IMR-90 (cell line): Measurements from ENCODE around the gene XIAP. TPM values are rescaled to one million over a fixed set of nuclear protein-coding genes. Genes with fewer than 3 reads are reported as not detected.
"Not testable (repeated sequence)": the region's sequence is repeated elsewhere in the genome, so short reads cannot be mapped to it uniquely, and the experiment has no call there.

Experiments used
- ATAC-seq: fragments of 200-7000 bp; cut with Tn5 transposase; 2 replicates; pipeline ENCODE4 v1.9.1; 2020; ENCODE audit warnings: low read depth, mild to moderate bottlenecking, moderate library complexity
- BruUV-seq: library from RNA; stranded (reverse); fragments of 400-500 nt; replicated peaks from 2 replicates; lab custom pipeline; 2021; lab: Mats Ljungman, UMichigan
- CTCF ChIA-PET: fragments of 300-600 bp; formaldehyde crosslinking; extraction: SDS; loops from one replicate; lab custom pipeline; 2021; ENCODE audit warnings: antibody characterized with exemption; lab: Yijun Ruan, JAX
- POLR2A ChIA-PET: fragments of 300-600 bp; sonication (Branson Sonifier 250); formaldehyde crosslinking; loops from one replicate; lab custom pipeline; 2022; ENCODE audit warnings: antibody characterized with exemption; ENCODE audit not compliant: unreplicated experiment; lab: Charles Lee
- DNase-seq: peaks from one replicate; pipeline ENCODE4 v3.0.0; 2013
- H2AFZ ChIP-seq: replicated peaks from 2 replicates; pipeline ENCODE3; 2013; ENCODE audit warnings: low read length, mild to moderate bottlenecking; ENCODE audit not compliant: poor library complexity
- H2AK5ac ChIP-seq: 2 replicates; pipeline ENCODE4 v1.6.1; 2013; ENCODE audit warnings: low read depth, low read length, inconsistent platforms
- H2AK9ac ChIP-seq: replicated peaks from 2 replicates; pipeline ENCODE3; 2013; ENCODE audit warnings: mild to moderate bottlenecking, low read depth, low read length, moderate library complexity; ENCODE audit not compliant: poor library complexity
- H2BK120ac ChIP-seq: 2 replicates; pipeline ENCODE4 v1.6.1; 2013; ENCODE audit warnings: low read depth, low read length, inconsistent platforms
- H2BK15ac ChIP-seq: 3 replicates; pipeline ENCODE4 v1.6.1; 2013; ENCODE audit warnings: low read depth, low read length, inconsistent platforms
- H2BK20ac ChIP-seq: 2 replicates; pipeline ENCODE4 v1.6.1; 2013; ENCODE audit warnings: low read depth, mild to moderate bottlenecking, inconsistent platforms, low read length, moderate library complexity
- H2BK5ac ChIP-seq: 2 replicates; pipeline ENCODE4 v1.6.1; 2013; ENCODE audit warnings: mild to moderate bottlenecking, low read depth, low read length, inconsistent platforms; ENCODE audit not compliant: poor library complexity, severe bottlenecking
- H3K14ac ChIP-seq: replicated peaks from 2 replicates; pipeline ENCODE4 v1.6.1; 2013; ENCODE audit warnings: low read depth, low read length, inconsistent platforms
- H3K18ac ChIP-seq: 2 replicates; pipeline ENCODE4 v1.6.1; 2013; ENCODE audit warnings: low read depth, low read length, control low read depth
- H3K23ac ChIP-seq: 2 replicates; pipeline ENCODE4 v1.6.1; 2013; ENCODE audit warnings: low read depth, low read length, inconsistent platforms
- H3K27ac ChIP-seq: 2 replicates; pipeline ENCODE4 v1.5.1; 2013; ENCODE audit warnings: mild to moderate bottlenecking, control low read depth, low read length; ENCODE audit not compliant: insufficient read depth
- H3K27me3 ChIP-seq: 2 replicates; pipeline ENCODE4 v1.6.1; 2013; ENCODE audit warnings: low read length; ENCODE audit not compliant: control insufficient read depth, insufficient read depth
- H3K36me3 ChIP-seq: 2 replicates; pipeline ENCODE4 v1.6.1; 2013; ENCODE audit warnings: low read length, mixed read lengths; ENCODE audit not compliant: control insufficient read depth, insufficient read depth
- H3K4ac ChIP-seq: 2 replicates; pipeline ENCODE4 v1.6.1; 2013; ENCODE audit warnings: low read depth, low read length, inconsistent platforms
- H3K4me1 ChIP-seq: 2 replicates; pipeline ENCODE4 v1.6.1; 2013; ENCODE audit warnings: low read length, mixed read lengths; ENCODE audit not compliant: control insufficient read depth, insufficient read depth
- H3K4me2 ChIP-seq: 2 replicates; pipeline ENCODE4 v1.6.1; 2013; ENCODE audit warnings: low read depth, mild to moderate bottlenecking, control low read depth, low read length, moderate library complexity
- H3K4me3 ChIP-seq: 2 replicates; pipeline ENCODE4 v1.5.1; 2013; ENCODE audit warnings: low read depth, mild to moderate bottlenecking, control low read depth, low read length, moderate library complexity; ENCODE audit not compliant: insufficient read depth
- H3K56ac ChIP-seq: 2 replicates; pipeline ENCODE4 v1.6.1; 2013; ENCODE audit warnings: low read length, inconsistent platforms; ENCODE audit not compliant: insufficient read depth; ENCODE audit errors: extremely low read depth
- H3K79me1 ChIP-seq, 2 experiments: 2 replicates each; pipeline ENCODE4 v1.6.1; 2013; ENCODE audit warnings: low read length in 2 of 2, inconsistent platforms in 1 of 2, low read depth in 1 of 2
- H3K9ac ChIP-seq: 2 replicates; pipeline ENCODE4 v1.6.1; 2013; ENCODE audit warnings: low read depth, low read length, control low read depth
- H3K9me1 ChIP-seq: 2 replicates; pipeline ENCODE4 v1.6.1; 2013; ENCODE audit warnings: low read length, inconsistent platforms; ENCODE audit not compliant: insufficient read depth
- H3K9me3 ChIP-seq: 2 replicates; pipeline ENCODE4 v1.6.1; 2013; ENCODE audit warnings: low read length; ENCODE audit not compliant: control insufficient read depth, insufficient read depth
- H4K20me1 ChIP-seq: 2 replicates; pipeline ENCODE4 v1.6.1; 2013; ENCODE audit warnings: low read length, inconsistent platforms; ENCODE audit not compliant: insufficient read depth
- H4K5ac ChIP-seq: 2 replicates; pipeline ENCODE4 v1.6.1; 2013; ENCODE audit warnings: mild to moderate bottlenecking, low read depth, low read length, control low read depth
- H4K8ac ChIP-seq, 2 experiments: 2 replicates each; pipeline ENCODE4 v1.6.1; 2013; ENCODE audit warnings: low read depth in 2 of 2, low read length in 2 of 2, control low read depth in 1 of 2, inconsistent platforms in 1 of 2
- H4K91ac ChIP-seq: 2 replicates; pipeline ENCODE4 v1.6.1; 2013; ENCODE audit warnings: low read depth, low read length, inconsistent platforms; ENCODE audit not compliant: insufficient read depth
- FOS ChIP-seq: fragments of 150-350 bp; IDR thresholded peaks from 2 replicates; pipeline ENCODE4 v1.6.1; 2016; ENCODE audit warnings: low read depth, low read length
- WGBS, 2 experiments: methylation state at CpG; one replicate each; pipeline versions ENCODE4 v1.1.5 to v1.1.7; 2013; ENCODE audit warnings: missing lambda C conversion rate in 2 of 2; ENCODE audit not compliant: insufficient read length in 1 of 2; ENCODE audit errors: extremely low coverage in 2 of 2; 5-methylcytosine and 5-hydroxymethylcytosine counted together
- dilution Hi-C: fragments of 300-500 bp; cut with HindIII; formaldehyde crosslinking; loops from one replicate; pipeline ENCODE4 v1.14.3; 2018; ENCODE audit warnings: low sequenced_read_pairs; ENCODE audit not compliant: unreplicated experiment
- in situ Hi-C: fragments of 300-500 bp; cut with MboI; formaldehyde crosslinking; loops from 3 replicates; pipeline ENCODE4 v1.14.3; 2019; ENCODE audit warnings: low sequenced_read_pairs, inconsistent platforms, mixed read lengths
- intact Hi-C: fragments of 100-400 bp; cut with micrococcal nuclease; formaldehyde crosslinking; loops from 2 replicates; pipeline ENCODE4 v1.10.0; 2022
- polyA plus RNA-seq, 3 experiments: library from polyadenylated mRNA; depleted of rRNA; stranded (reverse); fragments of >200 nt; gene quantifications; 2 replicates each; pipeline ENCODE4 v1.2.3, GENCODE V29; 2012; ENCODE audit warnings: low replicate concordance in 1 of 3
- total RNA-seq: library from RNA; depleted of rRNA; stranded (reverse); fragments of >200 nt; gene quantifications from 2 replicates; pipeline ENCODE4 v1.2.3, GENCODE V29; 2012

XIAP gene
- total and polyA plus RNA-seq, 2 of the 4 experiments (the other 2 are of a cell fraction), result 8.1 to 17.4 TPM

GRCh38 chrX:123927845-123928244, 68.0 kb downstream of the XIAP start:
- POLR2A ChIA-PET, result no interaction called here
- no peak overlapping the region for H3K14ac ChIP-seq
- intact Hi-C loops, result no loop called here

GRCh38 chrX:123932055-123932454, 72.2 kb downstream of the XIAP start:
- H3K4me1 ChIP-seq, H3K4me3 ChIP-seq, H2AK9ac ChIP-seq, H4K91ac ChIP-seq, H3K4ac ChIP-seq, H3K27me3 ChIP-seq, H3K9ac ChIP-seq, H3K9me1 ChIP-seq, H4K20me1 ChIP-seq, H2BK20ac ChIP-seq, BruUV-seq, H2BK120ac ChIP-seq, ATAC-seq, dilution Hi-C loops, H4K8ac ChIP-seq, H4K5ac ChIP-seq, H3K56ac ChIP-seq, H3K4me2 ChIP-seq, H3K9me3 ChIP-seq, DNase-seq, H2AFZ ChIP-seq, H3K27ac ChIP-seq, in situ Hi-C loops, H2BK15ac ChIP-seq, intact Hi-C loops, H2BK5ac ChIP-seq, H3K36me3 ChIP-seq, H2AK5ac ChIP-seq, H3K18ac ChIP-seq, H3K79me1 ChIP-seq, H3K23ac ChIP-seq, CTCF ChIA-PET, H3K14ac ChIP-seq, POLR2A ChIA-PET: not testable (repeated sequence)
- WGBS, 2 experiments, result no CpG with 5 or more reads among the region's 2 CpGs

More at GRCh38 chrX:123927845-123928244, 68.0 kb downstream of the XIAP start:
- DNase-seq, result no peak
- H3K56ac ChIP-seq, result no peak overlapping the region
- no CpG with 5 or more reads among the region's 2 CpGs for WGBS, 2 experiments
- no peaks in the 10 kb centered on the region for H3K4me1 ChIP-seq
- H2AK9ac ChIP-seq, result no peak overlapping the region
- TF ChIP-seq FOS, result no peak
- H2AK5ac ChIP-seq, result no peak overlapping the region
- H3K23ac ChIP-seq, result no peak overlapping the region
- no peak for ATAC-seq
- in situ Hi-C loops (no loop called here), dilution Hi-C loops (no loop called here)
- H3K4me3 ChIP-seq, result no peak overlapping the region
- CTCF ChIA-PET, result no interaction called here
- BruUV-seq, result no TSS peak
- no peaks in the 10 kb centered on the region for H3K36me3 ChIP-seq
- no peaks in the 10 kb centered on the region for H3K9me1 ChIP-seq
- no peaks in the 10 kb centered on the region for H3K79me1 ChIP-seq
- no peak overlapping the region for H2BK5ac ChIP-seq
- peaks cover 3% of the 10 kb centered on the region; the same call in 1 of the 2 replicates for H3K9me3 ChIP-seq
- H4K20me1 ChIP-seq, result no peaks in the 10 kb centered on the region
- no peak overlapping the region for H2AFZ ChIP-seq
- no peak overlapping the region for H2BK20ac ChIP-seq
- no peaks in the 10 kb centered on the region for H3K27me3 ChIP-seq
- H2BK120ac ChIP-seq, result no peak overlapping the region
- no peak overlapping the region for H4K91ac ChIP-seq
- H4K8ac ChIP-seq, result no peak overlapping the region
- no peak overlapping the region for H3K4me2 ChIP-seq
- no peak overlapping the region for H3K18ac ChIP-seq
- no peak overlapping the region for H3K27ac ChIP-seq
- no peak overlapping the region for H3K9ac ChIP-seq
- H3K4ac ChIP-seq, result no peak overlapping the region
- no peak overlapping the region for H4K5ac ChIP-seq
- H2BK15ac ChIP-seq, result no peak overlapping the region
